ENCODE data around the gene AP3D1.
A peak's percentile ranks its signal among the peaks of the same experiment; 100 is the strongest.
"Not testable (repeated sequence)": the region's sequence is repeated elsewhere in the genome, so short reads cannot be mapped to it uniquely, and the experiment has no call there.

Gene AP3D1

GRCh38 chr19:2132191-2132590 is 19.2 kb downstream of the AP3D1 start:
- H3K4me3 ChIP-seq (ENCODE audit: low read depth, low read length), result no peak overlapping the region
- no peak for TF ChIP-seq CTCF (conservative IDR thresholded peaks at IDR 0.05; ENCODE audit: low read depth, low read length)
- no peak for DNase-seq (ENCODE audit: low read depth)

GRCh38 chr19:2131012-2131975 is 20.1 kb downstream of the AP3D1 start:
- DNase-seq (ENCODE audit: low read depth); H3K4me3 ChIP-seq (ENCODE audit: low read depth, low read length): not testable (repeated sequence)

GRCh38 chr19:2129892-2130770 is 21.2 kb downstream of the AP3D1 start:
- TF ChIP-seq CTCF (conservative IDR thresholded peaks at IDR 0.05; ENCODE audit: low read depth, low read length), result no peak
- H3K4me3 ChIP-seq (ENCODE audit: low read depth, low read length), result no peak overlapping the region
- DNase-seq (ENCODE audit: low read depth), result no peak

- DNase-seq (ENCODE audit: low read depth), result no peak
- H3K4me3 ChIP-seq (ENCODE audit: low read depth, low read length), result no peak overlapping the region
- no peak for TF ChIP-seq CTCF (conservative IDR thresholded peaks at IDR 0.05; ENCODE audit: low read depth, low read length)
Observed at GRCh38 chr19:2129486-2129885, 21.9 kb downstream of the AP3D1 start.

GRCh38 chr19:2129022-2129421 is 22.3 kb downstream of the AP3D1 start:
- no peak for DNase-seq (ENCODE audit: low read depth)
- H3K4me3 ChIP-seq (ENCODE audit: low read depth, low read length), result no peak overlapping the region

GRCh38 chr19:2128252-2128651 is 23.1 kb downstream of the AP3D1 start:
- H3K4me3 ChIP-seq (ENCODE audit: low read depth, low read length), result not testable (repeated sequence)
- peak; percentile 49 for DNase-seq (ENCODE audit: low read depth)

More at GRCh38 chr19:2129022-2129421, 22.3 kb downstream of the AP3D1 start:
- TF ChIP-seq CTCF (conservative IDR thresholded peaks at IDR 0.05; ENCODE audit: low read depth, low read length), result no peak

GRCh38 chr19:2127758-2128157 is 23.6 kb downstream of the AP3D1 start:
- H3K4me3 ChIP-seq (ENCODE audit: low read depth, low read length), result no peak overlapping the region
- no peak for TF ChIP-seq CTCF (conservative IDR thresholded peaks at IDR 0.05; ENCODE audit: low read depth, low read length)
- DNase-seq (ENCODE audit: low read depth), result no peak
